NCI-H1930 (cell line): ENCODE results near the gene UNC13A.
"Not testable (repeated sequence)": the region's sequence is repeated elsewhere in the genome, so short reads cannot be mapped to it uniquely, and the experiment has no call there.

Experiments
- DNase-seq, 2 experiments: peaks; one replicate each; lab custom pipeline; 2025; lab: John Stamatoyannopoulos, UW

UNC13A gene

DNA sequence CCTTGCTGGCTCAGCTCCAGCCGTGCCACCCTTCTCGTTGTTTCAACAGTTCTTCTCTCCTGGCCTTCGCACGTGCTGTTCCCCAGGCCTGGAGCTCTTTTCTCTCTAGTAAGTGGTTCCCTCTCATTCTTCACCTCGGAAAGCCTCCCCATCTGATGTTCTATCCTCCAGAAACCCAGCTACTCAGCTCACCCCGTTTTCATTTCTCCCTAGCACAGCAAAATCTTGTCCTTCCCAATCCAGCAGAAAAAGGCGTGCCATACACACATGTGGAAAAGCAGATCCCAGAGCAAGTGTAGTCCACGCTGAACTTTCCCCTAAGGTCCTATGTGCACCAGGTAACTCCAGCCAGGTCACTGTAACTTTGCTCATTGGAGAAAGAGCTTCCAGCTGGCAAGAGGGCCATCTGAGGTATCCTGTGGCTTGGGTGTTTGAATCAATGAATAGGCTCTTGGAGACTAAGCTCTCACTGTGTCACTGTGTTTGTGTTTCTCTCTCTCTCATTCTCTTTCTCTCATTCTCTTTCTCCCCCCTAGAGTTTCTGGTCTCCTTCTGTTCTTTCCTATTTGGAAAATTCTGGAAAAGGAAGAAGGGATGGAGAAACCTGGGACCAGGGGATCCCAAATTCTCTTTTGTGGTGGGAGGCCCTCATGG, 83.7 kb downstream of the UNC13A start:
- no peak for DNase-seq

DNA sequence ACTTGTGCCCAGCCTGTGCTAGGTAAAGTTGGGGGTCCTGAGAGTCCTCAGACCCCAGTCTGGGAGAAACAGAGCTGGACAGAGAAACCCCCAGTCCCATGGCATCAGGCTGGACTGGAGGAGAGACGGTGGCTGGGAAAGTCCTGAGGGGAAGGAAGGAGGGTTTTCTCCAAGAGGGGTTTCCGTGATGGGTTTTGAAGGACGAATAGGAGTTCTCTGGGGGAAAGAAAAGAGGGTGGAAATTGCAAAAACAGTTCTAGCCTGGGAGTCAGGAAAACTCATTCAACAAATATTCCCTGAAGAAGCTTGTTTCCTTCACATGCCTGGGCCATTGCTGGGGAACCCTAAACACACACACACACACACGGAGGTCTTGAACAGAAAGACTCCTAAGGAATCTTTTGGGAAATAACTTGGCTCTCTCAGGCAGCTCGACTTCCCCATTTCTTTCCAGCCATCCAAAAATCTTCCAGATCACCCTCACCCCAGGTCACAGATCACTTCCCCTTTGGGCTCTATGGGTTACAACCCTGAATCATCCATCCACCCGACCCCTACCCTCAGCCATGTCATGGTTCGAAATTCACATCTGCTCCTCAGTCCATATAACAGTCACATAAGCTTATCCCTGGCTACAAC, 85.2 kb downstream of the UNC13A start:
- no peak for DNase-seq

DNA sequence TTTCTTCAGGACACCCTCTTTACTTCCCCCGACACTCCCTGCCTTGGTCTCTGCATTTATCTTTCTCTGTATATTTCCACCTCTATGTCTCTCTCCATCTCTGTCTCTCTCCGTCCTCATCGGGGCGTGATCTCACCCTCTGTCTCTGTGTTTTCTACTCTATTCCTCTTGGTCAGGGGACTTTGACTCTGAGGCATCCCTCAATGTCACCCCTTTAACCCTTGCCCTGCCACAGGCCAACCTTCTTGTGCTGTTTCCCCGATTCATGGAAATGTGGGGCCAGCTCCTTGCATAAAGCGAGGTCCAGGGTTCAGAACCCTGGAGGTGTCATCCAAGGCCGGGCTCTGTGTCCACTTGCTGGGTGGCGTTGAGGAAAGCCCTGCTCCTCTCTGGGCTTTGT, 85.9 kb downstream of the UNC13A start:
- DNase-seq, result no peak

DNA sequence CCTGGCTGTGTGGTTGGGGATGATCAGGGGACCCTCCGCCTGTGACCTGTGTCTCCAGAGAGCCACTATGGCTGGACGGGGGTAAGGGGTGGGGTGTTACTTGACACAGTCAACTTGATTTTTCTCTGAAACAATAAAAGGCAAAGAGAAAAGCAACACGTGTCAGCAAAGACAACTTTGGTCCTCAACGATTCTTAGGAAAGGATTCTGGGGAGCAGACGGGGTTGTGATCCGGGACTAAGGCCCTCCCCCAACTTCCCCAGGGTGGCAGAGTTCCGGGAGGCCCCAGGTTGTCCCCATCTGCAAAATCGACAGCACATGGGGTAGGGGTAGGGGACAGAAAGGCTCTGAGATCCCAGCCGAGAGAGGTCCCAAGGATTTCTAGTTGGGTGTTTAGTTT, 86.5 kb downstream of the UNC13A start:
- no peak for DNase-seq

DNA sequence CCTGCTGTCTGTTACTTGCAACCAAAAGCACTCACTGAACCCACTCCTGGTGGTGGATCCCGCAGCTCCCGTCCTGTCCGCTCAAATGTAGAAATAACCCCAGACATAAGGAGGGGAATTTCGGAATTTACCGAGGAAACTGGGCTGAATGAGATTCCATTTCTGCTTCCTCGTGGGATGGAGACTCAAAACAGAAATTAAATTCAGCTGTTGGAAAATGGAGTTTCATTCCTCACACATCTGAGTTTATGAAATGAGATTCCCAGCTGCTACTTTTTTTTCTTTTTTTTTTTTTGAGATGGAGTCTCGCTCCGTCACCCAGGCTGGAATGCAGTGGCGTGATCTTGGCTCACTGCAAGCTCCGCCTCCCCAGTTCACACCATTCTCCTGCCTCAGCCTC, 88.4 kb downstream of the UNC13A start:
- DNase-seq, result no peak

DNA sequence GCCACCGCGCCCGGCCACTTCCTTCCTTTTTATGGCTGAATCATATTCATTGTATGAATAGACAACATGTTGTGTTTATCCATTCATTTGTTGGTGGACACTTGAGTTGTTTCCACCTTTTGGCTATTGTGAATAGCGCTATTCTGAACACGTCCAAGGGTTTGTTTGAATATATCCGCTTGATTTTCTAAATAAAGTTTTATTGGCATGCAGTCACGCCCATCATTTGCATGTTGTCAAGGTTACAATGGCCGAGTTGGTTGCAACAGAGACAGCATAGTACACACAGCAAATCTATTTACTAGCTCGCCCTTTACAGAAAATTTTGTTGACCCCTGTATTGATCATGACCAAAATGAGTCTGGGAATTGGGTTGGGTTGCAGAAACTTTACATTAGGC, 89.2 kb downstream of the UNC13A start:
- DNase-seq, result no peak

DNA sequence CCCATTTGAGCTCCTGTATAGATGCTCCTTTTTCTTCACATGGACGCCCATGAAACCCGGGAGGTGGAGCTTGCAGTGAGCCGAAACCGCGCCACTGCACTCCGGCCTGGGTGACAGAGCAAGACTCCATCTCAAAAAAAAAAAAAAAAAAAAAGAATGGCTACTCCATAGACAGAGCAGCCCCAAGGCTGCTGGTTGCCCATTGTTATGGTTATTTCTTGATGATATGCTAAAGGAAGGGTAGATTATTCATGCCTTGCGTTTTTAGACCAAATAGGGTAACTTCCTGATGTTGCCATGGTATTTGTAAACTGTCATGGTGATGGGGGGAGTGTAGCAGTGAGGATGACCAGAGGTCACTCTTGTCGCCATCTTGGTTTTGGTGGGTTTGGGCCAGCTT, 90.1 kb downstream of the UNC13A start:
- DNase-seq, result not testable (repeated sequence)

DNA sequence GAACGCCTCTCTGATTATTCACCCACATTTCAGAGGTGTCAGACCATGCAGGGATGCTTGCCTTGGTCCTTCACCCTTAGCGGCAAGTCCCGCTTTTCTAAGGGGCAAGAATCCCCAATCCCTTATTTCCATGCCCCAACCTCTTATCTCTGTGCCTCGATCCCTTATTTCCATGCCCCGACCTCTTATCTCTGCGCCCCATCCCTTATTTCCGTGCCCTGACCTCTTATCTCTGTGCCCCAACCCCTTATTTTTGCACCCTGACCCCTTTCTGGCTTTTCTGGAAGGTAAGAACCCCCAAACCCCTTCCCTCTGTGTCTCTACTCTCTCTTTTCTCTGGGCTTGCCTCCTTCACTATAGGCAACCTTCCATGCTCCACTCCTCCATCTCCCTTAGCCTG, 93.9 kb downstream of the UNC13A start:
- DNase-seq, result not testable (repeated sequence)

DNA sequence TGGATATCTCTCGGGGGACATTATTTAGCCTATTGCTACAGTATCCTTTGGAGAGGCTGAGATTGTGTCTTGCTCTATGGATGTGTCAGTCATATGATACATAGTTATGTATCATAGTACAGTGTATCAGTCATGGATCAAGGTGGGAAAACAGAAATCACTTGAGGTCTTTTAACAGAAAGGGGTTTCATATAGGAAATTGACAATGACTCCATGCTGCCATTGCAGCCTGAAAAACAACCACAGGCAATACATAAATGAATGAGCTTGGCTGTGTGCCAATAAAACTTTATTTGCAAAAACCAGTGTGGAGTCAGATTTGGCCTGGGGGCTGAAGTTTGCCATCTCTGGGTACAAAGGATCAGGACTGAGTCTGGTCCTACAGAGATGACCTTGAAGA, 97.3 kb downstream of the UNC13A start:
- no peak for DNase-seq

DNA sequence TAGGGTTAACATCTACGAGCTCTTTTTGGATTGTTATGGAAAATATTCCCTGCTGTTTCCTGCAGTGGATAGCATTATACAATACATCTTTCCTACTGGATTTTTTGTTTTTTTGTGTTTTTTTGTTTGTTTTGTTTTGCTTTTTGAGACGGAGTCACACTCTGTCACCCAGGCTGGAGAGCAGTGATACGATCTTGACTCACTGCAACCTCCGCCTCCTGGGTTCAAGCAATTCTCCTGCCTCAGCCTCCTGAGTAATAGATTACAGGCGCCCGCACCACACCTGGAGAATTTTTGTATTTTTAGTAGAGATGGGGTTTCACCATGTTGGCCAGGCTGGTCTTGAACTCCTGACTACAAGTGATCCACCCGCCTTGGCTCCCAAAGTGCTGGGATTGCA, 102.8 kb downstream of the UNC13A start:
- not testable (repeated sequence) for DNase-seq

DNA sequence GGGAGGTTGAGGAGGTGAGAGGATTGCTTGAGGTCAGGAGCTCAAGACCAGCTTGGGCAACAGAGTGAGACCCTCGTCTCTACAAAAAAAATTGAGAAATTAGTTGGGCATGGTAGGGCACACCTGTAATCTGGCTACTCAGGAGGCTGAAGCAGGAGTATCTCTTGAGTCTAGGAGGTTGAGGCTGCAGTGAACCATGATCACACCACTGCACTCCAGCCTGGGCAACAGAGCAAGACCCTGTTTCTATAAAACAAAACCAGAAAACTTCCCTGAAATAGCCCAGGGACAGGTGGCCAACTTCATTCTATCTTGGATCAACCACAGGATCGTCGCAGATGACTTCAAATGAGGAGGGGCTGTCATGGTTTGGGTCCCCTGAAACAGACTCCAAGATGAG, 104.0 kb downstream of the UNC13A start:
- DNase-seq, result no peak

DNA sequence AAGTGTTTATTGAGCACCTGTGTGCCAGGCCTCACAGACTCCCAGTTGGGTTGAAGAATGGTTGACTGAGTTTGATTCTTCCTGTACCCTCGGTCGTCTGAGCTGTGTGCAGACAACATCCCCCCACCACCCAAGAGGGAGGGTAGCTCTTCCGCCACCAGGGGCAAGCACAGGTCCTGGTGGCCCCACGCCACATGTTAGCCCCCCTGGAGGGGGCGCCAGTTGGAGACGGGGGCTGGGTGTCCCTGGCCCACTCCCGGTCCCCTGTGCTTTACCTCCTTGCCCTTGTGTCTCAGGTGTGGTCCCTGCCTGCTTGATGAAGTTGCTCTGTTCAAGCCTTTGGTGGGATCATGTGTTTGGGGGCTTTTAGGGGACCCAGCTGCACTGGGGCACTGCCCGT, 105.5 kb downstream of the UNC13A start:
- DNase-seq, result no peak

DNA sequence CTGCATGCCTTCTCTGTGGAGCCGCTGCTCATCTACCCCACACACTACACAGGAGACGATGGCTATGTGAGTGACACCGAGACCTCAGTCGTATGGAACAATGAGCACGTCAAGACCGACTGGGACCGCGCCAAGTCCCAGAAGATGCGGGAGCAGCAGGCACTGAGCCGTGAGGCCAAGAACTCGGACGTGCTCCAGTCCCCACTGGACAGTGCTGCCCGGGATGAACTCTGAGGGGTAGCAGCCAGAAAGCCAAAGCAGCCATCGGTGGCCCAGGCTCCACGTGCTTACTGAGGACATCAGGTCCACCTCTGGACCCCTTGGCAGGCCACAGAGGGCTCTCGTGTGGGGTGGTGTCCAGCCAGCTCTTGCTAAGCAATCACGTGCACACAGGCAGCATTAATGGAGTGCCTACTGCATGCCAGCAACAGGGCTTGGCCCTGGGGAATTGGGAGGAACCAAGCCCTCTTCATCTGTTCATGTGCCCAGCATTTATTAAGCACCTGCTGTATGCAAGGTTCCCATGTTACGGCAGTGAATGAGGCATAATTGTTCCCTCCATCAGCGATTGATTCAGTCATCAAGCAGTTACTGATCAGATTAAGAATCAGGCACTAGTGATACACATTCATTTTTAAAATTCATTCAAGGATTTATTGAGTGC, 106.8 kb downstream of the UNC13A start:
- DNase-seq, result no peak

DNA sequence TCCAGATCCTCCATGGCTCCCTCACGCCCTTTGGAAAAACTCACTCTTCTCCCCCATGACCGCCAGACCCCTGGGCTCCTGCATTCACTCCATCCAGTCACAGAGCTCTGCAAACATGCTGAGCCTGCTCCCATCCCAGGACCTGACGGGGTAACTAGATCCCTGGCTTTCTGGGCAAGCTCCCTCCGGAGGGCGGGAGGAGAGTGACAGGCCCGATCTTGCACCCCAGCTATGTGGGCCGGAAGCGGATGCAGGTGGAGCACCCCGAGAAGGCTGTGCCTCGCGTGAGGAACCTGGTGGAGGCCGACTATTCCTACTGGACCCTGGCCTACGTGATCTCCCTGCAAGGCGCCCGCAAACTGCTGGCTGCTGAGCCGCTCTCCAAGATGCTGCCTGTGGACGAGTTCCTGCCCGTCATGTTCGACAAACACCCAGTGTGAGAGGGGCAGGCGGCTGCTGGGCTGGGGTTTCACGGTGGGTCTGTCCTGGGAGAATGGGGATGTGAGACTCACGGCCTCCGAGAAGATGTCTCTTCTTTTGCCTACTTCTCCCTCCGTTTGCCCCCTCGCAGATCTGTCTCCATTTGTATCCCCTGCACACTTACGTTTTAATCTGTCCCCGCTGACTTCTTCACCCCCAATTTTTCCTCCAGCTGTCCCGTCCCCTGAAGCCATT, 107.5 kb downstream of the UNC13A start:
- DNase-seq, result no peak

DNA sequence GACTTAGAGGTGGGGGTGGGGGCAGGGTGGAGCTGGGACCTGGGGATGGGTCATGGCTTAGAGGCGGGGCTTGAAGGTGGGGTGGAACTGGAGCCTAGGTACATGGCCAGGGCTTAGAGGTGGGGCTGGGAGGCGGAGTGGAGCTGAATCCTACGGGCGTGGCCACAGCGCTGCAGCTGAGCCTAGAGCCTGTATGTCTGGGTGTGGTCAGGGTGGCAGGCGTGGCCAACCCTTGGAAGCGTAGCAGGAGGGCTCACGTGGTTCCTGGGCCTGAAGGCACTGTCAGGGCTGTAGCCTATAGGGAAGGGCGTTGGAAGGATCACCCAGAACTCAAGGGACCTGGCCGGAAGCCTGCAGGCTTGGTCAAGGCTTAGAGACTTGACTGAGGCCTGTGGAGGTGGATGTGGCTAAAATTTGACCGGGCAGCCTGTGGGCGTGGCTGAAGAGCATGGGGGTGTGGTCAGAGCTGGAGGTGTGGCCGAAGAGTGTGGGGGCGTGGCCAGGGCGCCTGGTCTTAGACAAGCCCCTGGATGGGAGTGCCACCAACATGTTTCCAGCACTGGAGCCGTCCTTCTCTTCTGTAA, 108.4 kb downstream of the UNC13A start:
- no peak for DNase-seq

DNA sequence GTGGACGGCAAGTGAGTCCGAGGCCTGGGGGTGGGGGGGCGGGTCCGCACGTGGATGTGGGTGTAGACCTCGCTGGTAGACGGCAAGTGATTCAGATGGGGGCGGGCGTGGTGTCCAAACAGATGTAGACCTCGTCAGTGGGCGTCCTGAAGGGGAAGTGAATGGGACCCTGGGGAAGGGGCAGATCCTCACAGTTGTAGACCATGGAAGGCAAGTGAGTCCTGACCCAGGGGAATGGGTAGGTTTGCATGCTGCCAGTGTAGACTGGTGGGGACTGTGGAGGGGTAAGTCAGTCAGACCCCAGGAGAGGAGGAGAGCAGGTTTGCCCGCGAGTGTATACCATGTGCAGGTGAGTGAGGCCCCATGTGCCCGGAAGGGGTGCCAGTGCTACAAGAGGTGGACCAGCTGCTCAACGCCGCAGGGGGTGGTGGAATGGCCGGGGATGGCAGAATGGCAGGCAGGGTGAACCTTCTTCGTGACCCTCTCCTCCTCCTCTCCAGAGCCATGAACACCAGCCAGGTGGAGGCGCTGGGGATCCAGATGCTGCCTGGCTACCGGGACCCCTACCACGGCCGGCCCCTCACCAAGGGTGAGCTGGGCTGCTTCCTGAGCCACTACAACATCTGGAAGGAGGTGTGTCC, 110.6 kb downstream of the UNC13A start:
- DNase-seq, result no peak

DNA sequence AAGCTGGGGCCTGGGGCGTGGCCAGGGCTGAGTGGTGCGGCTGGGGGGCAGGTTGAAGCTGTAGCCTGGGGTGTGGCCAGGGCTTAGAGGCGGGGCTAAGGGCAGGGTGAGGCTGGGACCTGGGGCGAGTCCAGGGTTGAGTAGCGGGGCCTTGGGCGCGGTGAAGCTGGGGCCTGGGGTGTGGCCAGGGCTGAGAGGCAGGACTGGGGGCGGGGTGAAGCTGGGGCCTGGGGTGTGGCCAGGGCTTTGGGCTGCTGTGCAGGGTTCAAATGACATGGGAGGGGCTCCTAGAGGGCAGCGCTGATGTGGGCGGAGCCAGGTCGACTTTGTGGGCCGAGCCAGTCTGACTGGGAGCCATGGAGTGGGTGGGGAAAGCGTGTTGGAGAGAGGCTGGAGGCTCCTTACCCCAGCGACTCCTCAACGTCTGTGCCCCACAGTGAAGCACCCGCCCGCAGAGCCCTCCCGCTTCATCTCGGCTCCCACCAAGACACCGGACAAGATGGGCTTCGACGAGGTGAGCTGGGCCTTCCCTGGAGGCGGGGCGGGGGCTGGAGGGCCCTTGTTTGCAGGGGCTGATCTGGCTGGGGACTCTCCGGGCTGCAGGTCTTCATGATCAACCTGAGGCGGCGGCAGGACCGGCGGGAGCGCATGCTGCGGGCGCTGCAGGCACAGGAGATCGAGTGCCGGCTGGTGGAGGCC, 111.2 kb downstream of the UNC13A start:
- no peak for DNase-seq

DNA sequence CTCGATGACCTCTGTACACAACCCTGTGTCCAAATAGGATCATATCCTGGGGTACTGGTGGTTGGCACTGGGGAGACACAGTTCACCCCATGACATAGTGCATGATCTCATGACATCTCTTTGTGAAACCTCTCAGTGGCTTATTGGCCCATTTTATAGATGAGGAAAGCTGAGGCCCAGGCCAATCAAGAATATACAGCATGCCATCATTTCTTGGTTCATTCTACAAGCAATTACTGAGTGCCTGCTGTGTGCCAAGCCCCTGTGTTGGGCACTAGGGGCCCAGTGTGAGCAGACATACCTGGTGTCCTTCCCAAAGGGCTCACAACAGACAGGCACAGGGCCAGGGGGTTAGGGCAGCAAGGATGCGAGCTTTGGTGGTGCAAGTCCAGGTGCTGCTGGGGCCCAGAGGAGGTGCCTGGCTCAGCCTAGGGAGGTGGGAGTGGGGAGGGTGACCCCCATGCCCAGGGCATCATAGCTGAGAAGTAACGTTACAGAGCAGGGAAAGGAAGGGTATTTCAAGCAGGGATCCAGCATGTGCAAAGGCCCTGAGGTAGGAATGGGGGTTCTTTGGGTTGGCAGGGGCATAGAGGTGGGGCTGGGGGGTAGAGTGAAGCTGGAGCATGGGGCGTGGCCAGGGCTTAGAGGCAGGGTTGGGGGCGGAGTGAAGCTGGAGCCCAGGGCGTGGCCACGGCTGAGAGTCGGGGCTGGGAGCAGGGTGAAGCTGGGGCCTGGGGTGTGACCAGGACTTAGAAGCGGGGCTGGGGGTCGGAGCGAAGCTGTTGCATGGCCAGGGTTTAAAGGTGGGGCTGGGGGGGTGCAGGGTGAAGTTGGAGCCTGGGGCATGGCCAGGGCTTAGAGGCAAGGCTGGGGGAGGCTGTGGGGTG, 112.0 kb downstream of the UNC13A start:
- DNase-seq, result no peak

DNA sequence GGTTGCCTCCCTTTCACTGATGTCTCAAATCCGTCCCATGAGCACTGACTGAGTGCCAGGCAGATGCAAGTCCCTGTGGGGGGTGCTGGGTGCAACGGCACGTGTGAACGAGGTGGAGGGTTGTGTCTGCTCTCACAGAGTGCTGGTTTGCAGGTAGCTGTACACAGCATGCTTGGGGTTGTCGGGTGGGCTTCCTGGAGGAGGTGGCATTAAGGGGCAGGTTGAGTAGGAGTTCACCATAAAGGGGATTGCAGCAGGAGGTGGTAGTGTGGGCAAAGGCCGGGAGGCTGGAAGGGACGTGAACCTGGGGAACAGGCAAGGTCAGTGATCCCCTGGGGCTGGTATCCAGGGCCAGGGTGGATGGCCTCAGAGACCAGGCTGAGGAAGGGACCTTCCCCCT, 115.5 kb downstream of the UNC13A start:
- DNase-seq, result no peak

DNA sequence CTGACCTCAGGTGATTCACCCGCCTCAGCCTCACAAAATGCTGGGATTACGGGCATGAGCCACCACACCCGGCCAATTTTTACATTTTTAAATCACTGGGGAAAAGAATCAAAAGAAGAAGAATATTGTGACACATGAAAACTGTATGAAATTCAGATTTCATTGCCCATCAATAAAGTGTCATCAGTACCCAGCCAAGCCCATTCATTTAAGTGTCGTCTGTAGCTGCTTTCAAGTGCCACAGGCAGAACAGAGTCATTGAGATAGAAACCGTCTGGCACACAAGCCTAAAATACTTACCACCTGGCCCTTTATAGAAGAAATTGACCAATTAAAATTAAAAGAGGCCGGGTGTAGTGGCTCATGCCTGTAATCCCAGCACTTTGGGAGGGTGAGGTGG, 117.4 kb downstream of the UNC13A start:
- no peak for DNase-seq
